ENCODE measurements around the gene MSLN. TPM values are rescaled to one million over a fixed set of nuclear protein-coding genes. Genes with fewer than 3 reads are reported as not detected.
"Not testable (repeated sequence)": the region's sequence is repeated elsewhere in the genome, so short reads cannot be mapped to it uniquely, and the experiment has no call there.

MSLN gene
- total and polyA plus RNA-seq, 2 of the 13 experiments (the other 11 are each of a cell fraction or from before 2014, with no cell fraction given) = 2.0 to 2.3 TPM

DNA sequence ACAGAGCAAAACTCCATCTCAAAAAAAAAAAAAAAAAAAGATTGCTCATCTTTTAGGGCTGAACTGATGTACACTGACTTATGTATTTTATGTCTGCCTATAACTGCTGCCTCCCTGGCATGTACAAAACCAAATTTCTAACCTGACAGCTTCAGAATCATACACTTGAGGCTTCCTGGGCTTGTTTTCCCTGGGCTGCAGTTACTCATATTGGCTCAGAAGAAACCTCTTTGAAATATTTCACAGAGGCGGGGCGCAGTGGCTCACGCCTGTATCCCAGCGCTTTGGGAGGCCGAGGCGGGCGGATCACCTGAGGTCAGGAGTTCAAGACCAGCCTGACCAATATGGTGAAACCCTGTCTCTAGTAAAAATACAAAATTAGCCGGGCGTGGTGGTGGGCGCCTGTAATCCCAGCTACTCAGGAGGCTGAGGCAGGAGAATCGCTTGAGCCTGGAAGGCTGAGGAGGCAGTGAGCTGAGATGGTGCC lies 6.4 kb upstream of the MSLN start:
- intact Hi-C loops (cut with micrococcal nuclease; ENCODE audit: unreplicated experiment); ATAC-seq; H3K9ac ChIP-seq (ENCODE audit: insufficient read depth, low read depth, low read length); in situ Hi-C loops (cut with HindIII; ENCODE audit: extremely low pct_ligation_motif_present, low pct_unique_long_range_greater_than_20kb); H3K36me3 ChIP-seq (replicated peaks in 1 of 2; ENCODE audit: control insufficient read depth in 1 of 2, insufficient read depth in 2 of 2, low read length in 2 of 2); H3K79me2 ChIP-seq (ENCODE audit: insufficient read depth, low read length); POLR2A ChIA-PET; BruUV-seq (replicated peaks); H2AFZ ChIP-seq (ENCODE audit: low read length); CTCF ChIA-PET (ENCODE audit: low intra/inter-chr PET ratio, low total read pairs); H4K20me1 ChIP-seq (ENCODE audit: insufficient read depth, low read length); H3K4me2 ChIP-seq (ENCODE audit: low read depth, low read length); H3K4me3 ChIP-seq (replicated peaks in 1 of 3; ENCODE audit: insufficient read depth in 1 of 3, low read depth in 2 of 3, low read length in 3 of 3); H3K9me3 ChIP-seq (ENCODE audit: low read length); FAIRE-seq; DNase-seq (ENCODE audit: low spot score); H3K27ac ChIP-seq (ENCODE audit: extremely low read length, insufficient read depth, low read length): not testable (repeated sequence)
- Histone ChIP-seq H3K27me3 (ENCODE audit: control insufficient read depth in 1 of 2, insufficient read depth in 2 of 2, low read length in 2 of 2) (peaks cover 5 to 39% of the 10 kb centered on the region in 2 experiments), H3K4me1 (ENCODE audit: insufficient read depth, low read length) (peaks cover 11% of the 10 kb centered on the region)
- WGBS (ENCODE audit: low lambda C conversion rate) = 26% methylated on average over 3 of the region's 11 CpGs

- no peak overlapping the region for H3K9ac ChIP-seq (ENCODE audit: insufficient read depth, low read depth, low read length)
- no peaks in the 10 kb centered on the region for H3K79me2 ChIP-seq (ENCODE audit: insufficient read depth, low read length)
- FAIRE-seq (no peak), DNase-seq (ENCODE audit: low spot score) (no peak), ATAC-seq (no peak)
- ChIA-PET POLR2A (no interaction called here), CTCF (ENCODE audit: low intra/inter-chr PET ratio, low total read pairs) (no interaction called here)
- TF ChIP-seq, protein P1, sequence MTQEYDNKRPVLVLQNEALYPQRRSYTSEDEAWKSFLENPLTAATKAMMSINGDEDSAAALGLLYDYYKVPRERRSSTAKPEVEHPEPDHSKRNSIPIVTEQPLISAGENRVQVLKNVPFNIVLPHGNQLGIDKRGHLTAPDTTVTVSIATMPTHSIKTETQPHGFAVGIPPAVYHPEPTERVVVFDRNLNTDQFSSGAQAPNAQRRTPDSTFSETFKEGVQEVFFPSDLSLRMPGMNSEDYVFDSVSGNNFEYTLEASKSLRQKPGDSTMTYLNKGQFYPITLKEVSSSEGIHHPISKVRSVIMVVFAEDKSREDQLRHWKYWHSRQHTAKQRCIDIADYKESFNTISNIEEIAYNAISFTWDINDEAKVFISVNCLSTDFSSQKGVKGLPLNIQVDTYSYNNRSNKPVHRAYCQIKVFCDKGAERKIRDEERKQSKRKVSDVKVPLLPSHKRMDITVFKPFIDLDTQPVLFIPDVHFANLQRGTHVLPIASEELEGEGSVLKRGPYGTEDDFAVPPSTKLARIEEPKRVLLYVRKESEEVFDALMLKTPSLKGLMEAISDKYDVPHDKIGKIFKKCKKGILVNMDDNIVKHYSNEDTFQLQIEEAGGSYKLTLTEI (CRISPR knock-in tag; conservative IDR thresholded peaks at IDR 0.05) = no peak
- TF ChIP-seq DPF2 (CRISPR knock-in tag; IDR thresholded peaks at IDR 0.05; ENCODE audit: borderline replicate concordance, low read depth) (no peak), USF2 (IDR thresholded peaks at IDR 0.05; ENCODE audit: low read depth, low read length) (no peak), USF2 (CRISPR knock-in tag; IDR thresholded peaks at IDR 0.05; ENCODE audit: borderline replicate concordance) (no peak), ZSCAN30 (CRISPR knock-in tag; IDR thresholded peaks at IDR 0.05) (no peak), ASH2L (IDR thresholded peaks at IDR 0.05; ENCODE audit: insufficient read length, low read depth, low read length) (no peak), MED13 (CRISPR knock-in tag; IDR thresholded peaks at IDR 0.05) (no peak), ZNF546 (CRISPR knock-in tag; conservative IDR thresholded peaks at IDR 0.05) (no peak), RFX5 (IDR thresholded peaks at IDR 0.05; ENCODE audit: low read depth, low read length) (no peak), TP53 (CRISPR knock-in tag; conservative IDR thresholded peaks at IDR 0.05) (no peak)
- TF ChIP-seq, protein P2, sequence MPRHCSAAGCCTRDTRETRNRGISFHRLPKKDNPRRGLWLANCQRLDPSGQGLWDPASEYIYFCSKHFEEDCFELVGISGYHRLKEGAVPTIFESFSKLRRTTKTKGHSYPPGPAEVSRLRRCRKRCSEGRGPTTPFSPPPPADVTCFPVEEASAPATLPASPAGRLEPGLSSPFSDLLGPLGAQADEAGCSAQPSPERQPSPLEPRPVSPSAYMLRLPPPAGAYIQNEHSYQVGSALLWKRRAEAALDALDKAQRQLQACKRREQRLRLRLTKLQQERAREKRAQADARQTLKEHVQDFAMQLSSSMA (CRISPR knock-in tag; IDR thresholded peaks at IDR 0.05) = no peak
- no peaks in the 10 kb centered on the region for H3K36me3 ChIP-seq (replicated peaks in 1 of 2; ENCODE audit: control insufficient read depth in 1 of 2, insufficient read depth in 2 of 2, low read length in 2 of 2)
- no TSS peak for BruUV-seq (replicated peaks)
- 25% methylated on average over 11 of the region's 11 CpGs for WGBS (ENCODE audit: low lambda C conversion rate)
- no peaks in the 10 kb centered on the region for H3K9me3 ChIP-seq (ENCODE audit: low read length)
- H3K4me2 ChIP-seq (ENCODE audit: low read depth, low read length) = no peak overlapping the region
- peaks cover 5 to 42% of the 10 kb centered on the region in 2 experiments for H3K27me3 ChIP-seq (ENCODE audit: control insufficient read depth in 1 of 2, insufficient read depth in 2 of 2, low read length in 2 of 2)
- peaks cover 13% of the 10 kb centered on the region for H3K4me1 ChIP-seq (ENCODE audit: insufficient read depth, low read length)
- no peak overlapping the region for H3K27ac ChIP-seq (ENCODE audit: extremely low read length, insufficient read depth, low read length)
- no peak overlapping the region for H3K4me3 ChIP-seq (replicated peaks in 1 of 3; ENCODE audit: insufficient read depth in 1 of 3, low read depth in 2 of 3, low read length in 3 of 3)
- no peak overlapping the region for H2AFZ ChIP-seq (ENCODE audit: low read length)
- in situ Hi-C loops (cut with HindIII; ENCODE audit: extremely low pct_ligation_motif_present, low pct_unique_long_range_greater_than_20kb) = no loop called here
- intact Hi-C loops (cut with micrococcal nuclease; ENCODE audit: unreplicated experiment) = no loop called here
- no peaks in the 10 kb centered on the region for H4K20me1 ChIP-seq (ENCODE audit: insufficient read depth, low read length)
These were observed 5.9 kb upstream of the MSLN start for GRCh38 chr16:754656-755055.

Data from HepG2 (cell line).